ENCODE results near the gene MED4. TPM values are rescaled to one million over a fixed set of nuclear protein-coding genes. Genes with fewer than 3 reads are reported as not detected.

Gene MED4, protein sequence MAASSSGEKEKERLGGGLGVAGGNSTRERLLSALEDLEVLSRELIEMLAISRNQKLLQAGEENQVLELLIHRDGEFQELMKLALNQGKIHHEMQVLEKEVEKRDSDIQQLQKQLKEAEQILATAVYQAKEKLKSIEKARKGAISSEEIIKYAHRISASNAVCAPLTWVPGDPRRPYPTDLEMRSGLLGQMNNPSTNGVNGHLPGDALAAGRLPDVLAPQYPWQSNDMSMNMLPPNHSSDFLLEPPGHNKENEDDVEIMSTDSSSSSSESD
- total RNA-seq, result 10 to 100 TPM; 45.8 to 50.1 TPM

DNA sequence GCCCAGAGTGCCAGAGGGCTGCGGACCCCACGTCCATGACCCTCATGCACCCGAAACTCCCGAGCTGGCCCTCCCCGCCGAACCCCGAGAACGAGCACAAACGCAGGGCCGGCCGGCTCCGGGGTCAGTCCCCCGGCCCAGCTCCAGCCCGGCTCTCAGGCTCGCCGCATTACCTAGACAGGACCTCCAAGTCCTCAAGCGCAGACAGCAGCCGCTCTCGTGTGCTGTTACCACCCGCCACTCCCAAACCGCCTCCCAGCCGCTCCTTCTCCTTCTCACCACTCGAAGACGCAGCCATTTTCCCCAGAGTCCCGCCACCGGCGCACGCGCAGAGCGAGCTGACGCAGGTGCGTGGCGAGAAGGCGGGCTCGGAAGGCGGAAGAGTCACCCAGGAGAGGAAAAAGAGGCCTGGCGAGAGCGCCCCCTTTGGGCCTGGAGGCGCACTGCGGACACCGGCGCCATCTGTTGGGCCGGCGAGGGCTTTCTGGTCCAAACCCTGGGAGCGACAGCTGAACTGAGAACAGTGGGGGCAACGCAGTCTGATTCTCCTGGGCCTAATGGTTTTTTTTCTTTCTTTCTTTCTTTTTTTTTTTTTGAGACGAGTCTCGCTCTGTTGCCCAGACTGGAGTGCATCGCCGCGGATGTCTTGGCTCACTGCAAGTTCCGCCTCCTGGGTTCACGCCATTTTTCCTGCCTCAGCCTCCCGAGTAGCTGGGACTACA is at the start of gene MED4:
Gene MED4 (minus strand): TSS at position 324 of the 722 bp plus-strand sequence. CDS start 26 bp downstream, at position 298.
- Mint-ChIP-seq H3K36me3 (ENCODE audit: low read depth) (peaks cover 5% of the 10 kb centered on the region), H3K4me3 (peak within 1 kb of the TSS; percentile 91), H3K4me1 (ENCODE audit: low read depth) (peaks cover 33% of the 10 kb centered on the region), H3K27ac (peak within 1 kb of the TSS; percentile 80), H3K27me3 (ENCODE audit: low read depth) (no peaks in the 10 kb centered on the region), H3K9me3 (no peaks in the 10 kb centered on the region)
- CTCF ChIA-PET, result interaction anchor here (0.6 to 2.9 kb wide), 24 partner anchors 8 to 561 kb away, joined by 3 to 23 read pairs (median 4); partner anchors contain the start of gene NUDT15
- peak; percentile 97 for DNase-seq
- intact Hi-C loops (cut with micrococcal nuclease), result loop anchor here (1.0 to 10.0 kb wide), 5 partner anchors 17 to 300 kb away; partner anchors contain the start of genes NUDT15, RB1 and SUCLA2

DNA sequence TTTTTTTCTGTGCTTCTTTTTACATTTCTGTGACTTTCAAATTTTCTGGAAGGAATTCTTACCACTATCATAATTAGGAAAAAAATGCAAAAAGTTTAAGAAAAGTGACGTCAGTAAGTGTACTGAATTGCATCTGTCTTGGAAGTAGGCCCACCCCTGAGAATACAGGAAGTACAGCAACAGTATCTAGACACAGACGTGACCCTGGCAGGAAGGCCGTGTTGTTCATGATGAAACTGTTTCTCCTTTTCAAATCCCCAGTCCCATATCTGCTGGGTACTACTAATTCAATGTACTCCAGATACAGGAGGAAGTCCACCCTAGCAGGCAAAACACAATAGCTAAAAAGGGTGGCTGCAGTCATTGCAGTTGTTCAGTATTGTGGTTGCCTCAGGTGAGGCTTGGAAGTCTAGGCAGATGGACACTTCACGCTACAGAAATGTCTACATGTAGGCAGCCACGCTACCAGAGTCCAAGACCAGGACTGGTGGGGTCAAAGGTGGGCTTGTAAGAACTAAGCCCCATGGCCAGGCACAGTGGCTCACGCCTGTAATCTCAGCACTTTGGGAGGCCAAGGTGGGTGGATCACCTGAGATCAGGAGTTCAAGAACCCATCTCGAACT is 49.6 kb upstream of the MED4 start:
- H3K27ac Mint-ChIP-seq, result peak overlapping the region; percentile 80
- H3K4me1 Mint-ChIP-seq (ENCODE audit: low read depth), result peaks cover 40% of the 10 kb centered on the region
- H3K9me3 Mint-ChIP-seq, result peaks cover 4% of the 10 kb centered on the region
- peak; percentile 52 for DNase-seq
- no peaks in the 10 kb centered on the region for H3K36me3 Mint-ChIP-seq (ENCODE audit: low read depth)
- intact Hi-C loops (cut with micrococcal nuclease), result loop anchor here (10.0 kb wide), 1 partner anchor 1300 kb away; the partner anchor contains the start of genes CAB39L and SETDB2
- H3K27me3 Mint-ChIP-seq (ENCODE audit: low read depth), result no peaks in the 10 kb centered on the region
- CTCF ChIA-PET, result interaction anchor here (1.3 kb wide), 1 partner anchor 10 kb away, joined by 3 read pairs; no protein-coding TSS in a partner anchor
- H3K4me3 Mint-ChIP-seq, result no peak overlapping the region

DNA sequence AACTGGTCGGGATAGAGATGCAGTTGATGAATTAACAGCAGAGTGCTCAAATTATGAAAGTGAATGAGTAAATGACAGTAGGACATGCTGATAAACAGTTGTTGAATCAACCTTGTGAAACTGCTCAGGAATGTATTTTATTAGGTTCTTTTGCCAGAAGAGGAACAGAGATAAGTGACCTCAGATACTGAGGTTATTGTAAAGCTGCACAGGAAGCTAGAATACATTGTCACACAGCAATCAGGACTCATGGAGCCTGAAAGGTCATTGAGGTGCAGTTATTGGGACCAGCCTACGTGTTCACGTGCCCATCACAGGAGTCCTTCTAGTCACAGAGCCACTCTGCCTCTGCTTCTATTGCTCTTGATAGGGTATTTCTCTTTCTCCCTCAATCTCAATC is 47.5 kb upstream of the MED4 start:
- peaks cover 38% of the 10 kb centered on the region for H3K4me1 Mint-ChIP-seq (ENCODE audit: low read depth)
- H3K9me3 Mint-ChIP-seq, result peaks cover 4% of the 10 kb centered on the region
- H3K27me3 Mint-ChIP-seq (ENCODE audit: low read depth), result no peaks in the 10 kb centered on the region
- DNase-seq, result no peak
- H3K36me3 Mint-ChIP-seq (ENCODE audit: low read depth), result no peaks in the 10 kb centered on the region
- intact Hi-C loops (cut with micrococcal nuclease), result loop anchor here (10.0 kb wide), 1 partner anchor 1302 kb away; the partner anchor contains the start of genes CAB39L and SETDB2
- H3K27ac Mint-ChIP-seq, result no peak overlapping the region
- CTCF ChIA-PET, result interaction anchor here (0.6 kb wide), 1 partner anchor 26 kb away, joined by 4 read pairs; no protein-coding TSS in a partner anchor
- H3K4me3 Mint-ChIP-seq, result no peak overlapping the region

DNA sequence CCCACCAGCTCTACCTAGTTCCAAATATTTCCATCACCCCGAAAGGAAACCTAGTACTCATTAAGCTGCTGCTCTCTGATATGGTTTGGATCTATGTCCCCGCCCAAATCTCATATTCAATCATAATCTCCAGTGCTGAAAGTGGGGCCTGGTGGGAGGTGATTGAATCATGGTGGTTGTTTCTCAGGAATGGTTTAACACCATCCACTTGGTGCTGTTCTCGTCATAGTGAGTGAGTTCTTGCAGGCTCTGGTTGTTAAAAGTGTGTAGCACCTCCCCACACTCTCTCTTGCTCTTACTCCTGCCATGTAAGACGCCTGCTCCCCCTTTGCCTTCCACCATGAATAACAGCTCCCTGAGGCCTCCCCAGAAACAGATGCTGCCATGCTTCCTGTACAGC is 43.4 kb upstream of the MED4 start:
- H3K27me3 Mint-ChIP-seq (ENCODE audit: low read depth), result no peaks in the 10 kb centered on the region
- no peak overlapping the region for H3K4me3 Mint-ChIP-seq
- H3K9me3 Mint-ChIP-seq, result no peaks in the 10 kb centered on the region
- CTCF ChIA-PET, result interaction anchor here (1.3 kb wide), 1 partner anchor 11 kb away, joined by 4 read pairs; no protein-coding TSS in a partner anchor
- peaks cover 13% of the 10 kb centered on the region for H3K4me1 Mint-ChIP-seq (ENCODE audit: low read depth)
- H3K36me3 Mint-ChIP-seq (ENCODE audit: low read depth), result no peaks in the 10 kb centered on the region
- H3K27ac Mint-ChIP-seq, result no peak overlapping the region
- intact Hi-C loops (cut with micrococcal nuclease), result no loop called here
- DNase-seq, result peak; percentile 38

DNA sequence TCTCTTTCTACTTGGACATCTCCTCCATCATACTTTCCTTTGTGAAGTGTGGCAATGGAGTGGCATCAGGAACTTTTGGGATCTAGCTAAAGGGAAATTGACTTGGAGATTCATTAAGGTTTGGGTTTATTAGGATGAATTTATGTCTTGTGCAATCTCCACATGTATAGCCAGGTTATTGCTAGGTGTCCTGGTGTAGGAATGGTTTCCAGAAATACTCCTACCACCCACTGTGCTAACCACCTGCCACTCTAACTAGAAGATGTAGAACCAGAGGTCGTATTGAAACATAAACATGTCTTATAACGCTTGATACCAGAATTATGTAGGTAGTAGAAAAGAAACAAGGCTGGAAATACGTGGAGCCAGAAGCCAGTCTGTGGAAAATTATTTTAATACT is 38.1 kb upstream of the MED4 start:
- CTCF ChIA-PET, result interaction anchor here (0.6 kb wide), 1 partner anchor 30 kb away, joined by 3 read pairs; no protein-coding TSS in a partner anchor

DNA sequence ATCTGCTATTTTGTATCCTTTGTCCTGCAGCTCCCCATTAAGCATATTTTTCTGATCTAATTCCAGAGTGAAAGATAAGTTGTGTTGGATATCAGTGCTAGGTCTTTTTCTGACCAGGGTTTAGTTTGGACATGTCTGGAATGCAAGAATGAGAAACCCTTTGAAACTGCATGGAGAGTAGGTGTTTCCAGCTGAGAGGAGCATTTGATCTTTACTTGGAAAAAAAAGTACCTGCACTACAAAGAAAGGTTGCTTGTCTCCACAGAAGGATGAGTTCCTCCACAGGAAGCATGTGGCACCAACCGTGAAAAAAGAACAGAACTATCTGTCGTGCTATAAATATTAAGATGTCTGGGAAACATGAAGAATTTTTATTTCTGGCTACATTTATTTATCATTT is 36.6 kb upstream of the MED4 start:
- Mint-ChIP-seq H3K27me3 (ENCODE audit: low read depth) (no peaks in the 10 kb centered on the region), H3K9me3 (no peaks in the 10 kb centered on the region), H3K4me1 (ENCODE audit: low read depth) (peaks cover 29% of the 10 kb centered on the region), H3K27ac (no peak overlapping the region), H3K4me3 (no peak overlapping the region), H3K36me3 (ENCODE audit: low read depth) (no peaks in the 10 kb centered on the region)
- CTCF ChIA-PET, result interaction anchor here (0.7 kb wide), 1 partner anchor 93 kb away, joined by 3 read pairs; no protein-coding TSS in a partner anchor
- intact Hi-C loops (cut with micrococcal nuclease), result no loop called here
- DNase-seq, result no peak

More for the DNA sequence above, 38.1 kb upstream of the MED4 start:
- H3K4me3 Mint-ChIP-seq, result no peak overlapping the region
- no peaks in the 10 kb centered on the region for H3K9me3 Mint-ChIP-seq
- no peaks in the 10 kb centered on the region for H3K27me3 Mint-ChIP-seq (ENCODE audit: low read depth)
- peaks cover 18% of the 10 kb centered on the region for H3K4me1 Mint-ChIP-seq (ENCODE audit: low read depth)
- DNase-seq, result no peak
- intact Hi-C loops (cut with micrococcal nuclease), result no loop called here
- no peaks in the 10 kb centered on the region for H3K36me3 Mint-ChIP-seq (ENCODE audit: low read depth)
- H3K27ac Mint-ChIP-seq, result no peak overlapping the region

DNA sequence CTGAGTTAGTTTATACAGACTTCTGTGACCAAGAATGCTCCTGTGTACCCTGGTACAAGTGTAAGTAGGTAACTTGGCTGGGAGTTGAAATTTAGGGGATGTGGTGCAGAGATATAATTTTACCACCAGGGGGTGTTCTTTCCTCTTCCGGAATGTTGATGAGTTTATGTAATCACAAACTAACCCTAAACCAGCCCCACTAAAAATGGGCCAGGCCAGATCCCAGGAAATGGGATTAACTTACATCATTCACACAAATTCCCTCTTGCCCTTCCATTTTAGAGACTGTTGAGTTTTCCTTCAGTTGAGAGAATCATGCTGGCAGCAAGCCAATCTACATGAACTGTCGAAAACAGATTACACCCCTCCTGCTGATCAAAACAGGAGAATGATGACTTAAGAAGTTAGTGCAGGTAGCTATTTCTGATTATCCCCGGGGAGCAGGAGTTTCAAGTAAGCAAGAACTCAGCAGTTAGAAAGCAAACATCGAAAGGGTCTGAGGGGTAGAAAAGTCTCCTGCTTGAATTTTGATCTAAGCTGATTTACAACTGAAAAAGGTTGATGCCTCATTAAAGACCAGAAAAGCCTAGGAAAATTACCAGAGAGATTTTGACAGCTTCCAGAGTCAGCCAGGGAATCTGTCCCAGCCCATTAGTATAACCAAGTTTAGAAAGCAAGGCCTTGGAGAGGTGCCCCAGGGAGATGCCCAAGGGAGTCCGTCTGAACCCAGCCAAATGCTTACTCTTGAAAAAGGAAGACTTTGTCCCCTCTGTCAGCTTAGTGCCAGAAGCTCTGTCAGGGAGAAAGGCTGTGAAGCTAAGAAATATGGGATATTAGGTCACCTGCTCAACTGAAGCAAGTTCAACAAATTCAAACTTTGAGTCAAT is 32.3 kb upstream of the MED4 start:
- H3K27me3 Mint-ChIP-seq (ENCODE audit: low read depth), result no peaks in the 10 kb centered on the region
- peak overlapping the region; percentile 0 for H3K4me3 Mint-ChIP-seq
- no peaks in the 10 kb centered on the region for H3K9me3 Mint-ChIP-seq
- H3K36me3 Mint-ChIP-seq (ENCODE audit: low read depth), result no peaks in the 10 kb centered on the region
- peaks cover 29% of the 10 kb centered on the region for H3K4me1 Mint-ChIP-seq (ENCODE audit: low read depth)
- DNase-seq, result peak; percentile 46
- CTCF ChIA-PET, result interaction anchor here (0.6 to 3.4 kb wide), 38 partner anchors 10 to 870 kb away, joined by 3 to 22 read pairs (median 4); partner anchors contain the start of genes ITM2B, MED4 and NUDT15
- intact Hi-C loops (cut with micrococcal nuclease), result loop anchor here (1.0 to 5.0 kb wide), 10 partner anchors 29 to 642 kb away; partner anchors contain the start of gene ITM2B
- H3K27ac Mint-ChIP-seq, result peak overlapping the region; percentile 44

DNA sequence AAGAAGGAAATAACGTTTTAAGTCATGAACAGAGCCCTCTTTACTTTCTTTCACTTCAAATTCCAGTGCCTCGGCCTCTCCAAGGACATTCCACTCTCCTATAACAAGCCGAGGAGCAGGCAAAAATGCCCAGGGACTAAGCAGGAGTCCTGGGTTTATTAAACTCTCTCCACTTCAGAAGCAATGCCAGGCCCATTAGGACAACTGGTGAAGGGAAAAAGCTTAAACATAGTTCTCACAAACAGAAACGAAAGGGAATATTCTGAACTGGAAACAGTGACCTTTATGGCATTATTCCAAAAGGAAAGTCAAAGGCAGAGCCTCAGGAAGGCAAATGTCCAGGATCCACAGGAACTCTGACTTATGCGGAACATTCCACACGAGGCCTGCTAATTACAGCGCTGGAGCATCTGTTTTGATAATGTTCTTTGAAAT is 30.9 kb upstream of the MED4 start:
- Mint-ChIP-seq H3K9me3 (no peaks in the 10 kb centered on the region), H3K27me3 (ENCODE audit: low read depth) (no peaks in the 10 kb centered on the region), H3K36me3 (ENCODE audit: low read depth) (no peaks in the 10 kb centered on the region), H3K4me3 (no peak overlapping the region), H3K27ac (no peak overlapping the region), H3K4me1 (ENCODE audit: low read depth) (peaks cover 23% of the 10 kb centered on the region)
- intact Hi-C loops (cut with micrococcal nuclease), result loop anchor here (2.0 to 5.0 kb wide), 2 partner anchors 85 to 276 kb away; no protein-coding TSS in a partner anchor
- DNase-seq, result no peak
- CTCF ChIA-PET, result interaction anchor here (1.0 to 3.4 kb wide), 9 partner anchors 8 to 454 kb away, joined by 3 to 22 read pairs (median 8); partner anchors contain the start of gene ITM2B

DNA sequence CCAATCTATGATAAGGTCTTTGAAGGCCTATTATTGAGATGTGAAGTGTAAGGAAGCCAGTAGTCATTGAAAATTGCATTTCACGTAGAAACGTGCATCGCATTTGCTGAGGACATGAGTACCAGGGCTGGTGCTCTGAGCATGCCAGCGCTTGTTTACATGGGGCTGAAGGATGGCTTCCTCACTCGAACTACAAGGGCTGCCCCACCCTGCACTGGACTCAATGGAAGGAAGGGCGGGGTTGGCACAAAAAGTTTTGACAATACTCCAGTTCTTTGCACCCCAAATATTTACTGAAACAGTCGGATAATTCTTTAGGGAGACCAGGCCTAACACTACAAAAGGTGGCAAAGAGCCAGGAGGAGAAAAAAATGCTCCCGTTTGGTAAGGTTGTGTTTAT is 28.9 kb upstream of the MED4 start:
- CTCF ChIA-PET, result interaction anchor here (1.0 to 1.2 kb wide), 2 partner anchors 29 to 112 kb away, joined by 3 to 4 read pairs; partner anchors contain the start of gene MED4
- no peak overlapping the region for H3K4me3 Mint-ChIP-seq
- H3K27ac Mint-ChIP-seq, result no peak overlapping the region
- H3K9me3 Mint-ChIP-seq, result no peaks in the 10 kb centered on the region
- peaks cover 12% of the 10 kb centered on the region for H3K4me1 Mint-ChIP-seq (ENCODE audit: low read depth)
- no peaks in the 10 kb centered on the region for H3K27me3 Mint-ChIP-seq (ENCODE audit: low read depth)
- no peak for DNase-seq
- no peaks in the 10 kb centered on the region for H3K36me3 Mint-ChIP-seq (ENCODE audit: low read depth)
- intact Hi-C loops (cut with micrococcal nuclease), result no loop called here

DNA sequence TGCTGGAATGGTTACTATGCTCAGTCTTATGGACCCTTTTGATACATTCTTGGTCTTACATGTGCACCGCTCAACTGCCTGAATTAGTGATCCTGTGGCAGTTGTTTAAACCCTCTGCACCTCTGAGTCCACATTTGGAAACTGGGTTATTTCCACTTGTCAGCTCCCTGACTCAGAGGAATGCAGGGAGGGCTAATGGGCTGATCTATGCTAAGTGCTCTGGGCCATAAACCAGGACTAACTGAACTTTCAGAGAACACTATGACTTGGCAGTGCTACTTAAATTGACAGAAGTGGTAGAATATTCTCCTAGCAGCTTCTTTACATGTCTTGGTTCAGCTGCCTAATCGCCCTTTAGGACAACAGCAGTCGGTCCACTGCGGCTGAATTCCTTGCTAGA is 26.8 kb upstream of the MED4 start:
- intact Hi-C loops (cut with micrococcal nuclease), result no loop called here
- no peak for DNase-seq
- no peaks in the 10 kb centered on the region for H3K27me3 Mint-ChIP-seq (ENCODE audit: low read depth)
- no peaks in the 10 kb centered on the region for H3K36me3 Mint-ChIP-seq (ENCODE audit: low read depth)
- H3K27ac Mint-ChIP-seq, result no peak overlapping the region
- H3K9me3 Mint-ChIP-seq, result no peaks in the 10 kb centered on the region
- CTCF ChIA-PET, result interaction anchor here (1.4 kb wide), 1 partner anchor 168 kb away, joined by 5 read pairs; no protein-coding TSS in a partner anchor
- H3K4me1 Mint-ChIP-seq (ENCODE audit: low read depth), result peaks cover under 1% of the 10 kb centered on the region
- no peak overlapping the region for H3K4me3 Mint-ChIP-seq

DNA sequence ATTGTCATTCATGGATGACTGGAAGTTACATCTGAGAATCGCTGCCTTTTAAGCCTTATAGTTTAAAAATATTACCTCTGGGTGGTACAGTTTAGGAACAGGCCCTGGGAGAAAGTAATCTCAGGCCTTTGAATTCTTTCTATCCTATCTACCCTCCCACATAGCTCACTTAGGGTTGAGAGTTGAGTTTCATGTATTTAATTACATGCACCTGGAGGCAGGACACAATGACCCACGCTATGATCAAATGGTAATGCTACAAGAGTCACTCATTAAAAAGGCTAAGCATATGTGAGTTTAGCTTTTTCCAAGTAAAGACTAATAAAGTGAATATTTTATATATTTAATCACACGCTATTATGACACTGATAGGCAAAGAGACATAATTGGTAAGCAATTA is 25.3 kb upstream of the MED4 start:
- intact Hi-C loops (cut with micrococcal nuclease), result no loop called here
- Mint-ChIP-seq H3K27ac (no peak overlapping the region), H3K4me1 (ENCODE audit: low read depth) (no peaks in the 10 kb centered on the region), H3K4me3 (no peak overlapping the region), H3K36me3 (ENCODE audit: low read depth) (no peaks in the 10 kb centered on the region), H3K9me3 (no peaks in the 10 kb centered on the region), H3K27me3 (ENCODE audit: low read depth) (no peaks in the 10 kb centered on the region)
- DNase-seq, result no peak
- CTCF ChIA-PET, result interaction anchor here (0.5 to 1.6 kb wide), 5 partner anchors 25 to 460 kb away, joined by 3 to 8 read pairs (median 4); partner anchors contain the start of gene MED4
